Body of pancreas (tissue), 4 donors: ENCODE results near the gene INSIG2. TPM values are rescaled to one million over a fixed set of nuclear protein-coding genes. Genes with fewer than 3 reads are reported as not detected.

Experiments used
- ATAC-seq: fragments of 150-250 bp; one replicate; pipeline ENCODE4 v1.9.1; 2016
- DNase-seq, 4 donors: peaks; one replicate each; pipeline ENCODE4 v3.0.0-alpha.2; 2019
- H3K27ac ChIP-seq, 4 donors: fragments of 200-600 bp; sonication (generic); 1 replicate in 3 of 4; 2 replicates in 1 of 4; pipeline versions ENCODE4 v1.5.1 to v1.6.1; 2016 to 2019; ENCODE audit warnings: mild to moderate bottlenecking in 1 of 4, mixed read lengths in 1 of 4, moderate library complexity in 1 of 4
- H3K27me3 ChIP-seq, 2 donors: fragments of 200-600 bp; sonication (generic); one replicate each; pipeline ENCODE4 v1.6.0; 2016; ENCODE audit warnings: mild to moderate bottlenecking in 1 of 2
- H3K36me3 ChIP-seq, 2 donors: fragments of 200-600 bp; sonication (generic); replicated peaks in 1 of 2; 2 replicates each; pipeline ENCODE4 v1.5.1; 2016; ENCODE audit warnings: low read depth in 2 of 2; ENCODE audit not compliant: insufficient read depth in 1 of 2
- H3K4me1 ChIP-seq: fragments of 200-600 bp; sonication (generic); one replicate; pipeline ENCODE4 v1.6.0; 2016
- H3K4me3 ChIP-seq, 2 donors: fragments of 200-600 bp; sonication (generic); 1 replicate in 1 of 2; 2 replicates in 1 of 2; pipeline ENCODE4 v1.5.1; 2016 to 2019
- H3K9me3 ChIP-seq, 3 donors: fragments of 200-600 bp; sonication (generic); 1 replicate in 2 of 3; 2 replicates in 1 of 3; pipeline ENCODE4 v1.5.1; 2016
- CTCF ChIP-seq, 7 experiments: fragments of 450-650 bp in 4 of 7; fragments of 200-600 bp in 3 of 7; sonication (generic) in 3 of 7; IDR thresholded peaks; one replicate each; pipeline ENCODE4 v1.5.1; 2016 to 2019; ENCODE audit warnings: antibody characterized with exemption in 7 of 7
- POLR2A ChIP-seq, 3 donors: fragments of 450-650 bp; IDR thresholded peaks; one replicate each; pipeline ENCODE4 v1.6.1; 2016; ENCODE audit warnings: antibody characterized with exemption in 3 of 3, mild to moderate bottlenecking in 2 of 3
- WGBS, 2 donors: methylation state at CpG; one replicate each; pipeline ENCODE4 v1.1.5; 2017; 5-methylcytosine and 5-hydroxymethylcytosine counted together
- intact Hi-C: fragments of 100-400 bp; cut with DNase I; formaldehyde crosslinking; loops from one replicate; pipeline ENCODE4 v1.15.1; 2023
- total RNA-seq, 2 donors: library from RNA; depleted of rRNA; stranded (reverse); fragments of >200 nt; gene quantifications; one replicate each; pipeline ENCODE4 v1.1.0, GENCODE V29; 2016

INSIG2 gene
- total RNA-seq, 2 donors from 2014 or later = 3.6 to 25.4 TPM

- intact Hi-C loops = no loop called here
- peaks cover 46% of the 10 kb centered on the region for H3K4me1 ChIP-seq
- peak overlapping the region; percentile 41 to 92 (median 76) for H3K27ac ChIP-seq
- H3K4me3 ChIP-seq = no peak overlapping the region
- peak; percentile 65 for ATAC-seq
- no peak for DNase-seq
- H3K27me3 ChIP-seq = no peaks in the 10 kb centered on the region
- no peaks in the 10 kb centered on the region for H3K9me3 ChIP-seq
- WGBS, 2 donors = 13 to 22% methylated on average over 2 of the region's 2 CpGs
- H3K36me3 ChIP-seq = no peaks in the 10 kb centered on the region
- TF ChIP-seq CTCF (IDR thresholded peaks at IDR 0.05) (no peak), POLR2A (IDR thresholded peaks at IDR 0.05) (no peak)
These were observed 2.9 kb upstream of the INSIG2 start for GRCh38 chr2:118085173-118086023.

GRCh38 chr2:118086024-118086633 lies 2.1 kb upstream of the INSIG2 start:
- peaks cover 54% of the 10 kb centered on the region for H3K4me1 ChIP-seq
- ATAC-seq (no peak), DNase-seq (no peak)
- peak overlapping the region; percentile 5 to 92 (median 76) for H3K27ac ChIP-seq
- H3K9me3 ChIP-seq = no peaks in the 10 kb centered on the region
- H3K27me3 ChIP-seq = no peaks in the 10 kb centered on the region
- intact Hi-C loops = no loop called here
- WGBS, 2 donors = 20 to 23% methylated on average over 3 of the region's 3 CpGs
- H3K36me3 ChIP-seq = no peaks in the 10 kb centered on the region
- H3K4me3 ChIP-seq = no peak overlapping the region
- TF ChIP-seq CTCF (IDR thresholded peaks at IDR 0.05) (no peak), POLR2A (IDR thresholded peaks at IDR 0.05) (no peak)

DNA sequence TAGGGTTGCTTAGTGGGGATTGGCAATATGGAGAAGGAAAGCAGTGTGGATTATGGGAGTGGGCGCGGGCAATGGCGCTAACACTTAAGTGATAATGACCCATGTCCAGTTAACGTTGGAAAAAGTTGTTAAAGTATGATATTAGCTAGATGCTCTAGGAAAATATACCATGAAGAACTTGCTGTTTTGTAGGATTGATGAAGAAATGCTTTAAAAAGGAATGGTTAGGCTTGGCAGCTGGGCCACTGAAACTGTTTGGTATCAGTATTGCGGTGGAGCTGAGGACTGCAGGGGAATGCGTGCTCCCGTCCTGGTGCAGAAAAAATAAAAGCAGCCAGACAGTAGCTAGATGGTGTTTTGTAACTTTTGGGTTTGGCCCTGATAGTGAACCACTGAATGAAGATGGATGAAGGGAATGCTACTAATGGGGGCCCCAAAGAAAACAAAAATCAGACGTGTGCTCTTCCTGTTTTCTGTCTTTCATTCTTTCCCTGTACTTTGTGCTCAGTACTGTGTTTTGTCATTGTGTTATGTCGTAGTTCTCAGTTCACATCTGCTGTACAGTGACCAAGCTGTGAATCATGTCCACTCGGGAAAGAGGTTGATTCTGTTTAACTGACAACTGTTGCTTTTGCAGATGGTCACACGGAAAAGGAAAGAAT lies 999 bp downstream of the INSIG2 start:
- ATAC-seq (peak; percentile 39), DNase-seq (peak; percentile 33 to 58 (median 52))
- Histone ChIP-seq H3K4me3 (peak overlapping the region; percentile 54 to 75), H3K4me1 (peaks cover 67% of the 10 kb centered on the region), H3K9me3 (no peaks in the 10 kb centered on the region), H3K27ac (peak overlapping the region; percentile 75 to 92 (median 89)), H3K36me3 (no peaks in the 10 kb centered on the region), H3K27me3 (no peaks in the 10 kb centered on the region)
- intact Hi-C loops = no loop called here
- TF ChIP-seq POLR2A (IDR thresholded peaks at IDR 0.05) (peak in 2 of 3 donors; percentile 53), CTCF (IDR thresholded peaks at IDR 0.05) (peak in 6 of 7 experiments; percentile 11 to 60 (median 38))
- WGBS, 2 donors = 1 to 2% methylated on average over 11 of the region's 11 CpGs

DNA sequence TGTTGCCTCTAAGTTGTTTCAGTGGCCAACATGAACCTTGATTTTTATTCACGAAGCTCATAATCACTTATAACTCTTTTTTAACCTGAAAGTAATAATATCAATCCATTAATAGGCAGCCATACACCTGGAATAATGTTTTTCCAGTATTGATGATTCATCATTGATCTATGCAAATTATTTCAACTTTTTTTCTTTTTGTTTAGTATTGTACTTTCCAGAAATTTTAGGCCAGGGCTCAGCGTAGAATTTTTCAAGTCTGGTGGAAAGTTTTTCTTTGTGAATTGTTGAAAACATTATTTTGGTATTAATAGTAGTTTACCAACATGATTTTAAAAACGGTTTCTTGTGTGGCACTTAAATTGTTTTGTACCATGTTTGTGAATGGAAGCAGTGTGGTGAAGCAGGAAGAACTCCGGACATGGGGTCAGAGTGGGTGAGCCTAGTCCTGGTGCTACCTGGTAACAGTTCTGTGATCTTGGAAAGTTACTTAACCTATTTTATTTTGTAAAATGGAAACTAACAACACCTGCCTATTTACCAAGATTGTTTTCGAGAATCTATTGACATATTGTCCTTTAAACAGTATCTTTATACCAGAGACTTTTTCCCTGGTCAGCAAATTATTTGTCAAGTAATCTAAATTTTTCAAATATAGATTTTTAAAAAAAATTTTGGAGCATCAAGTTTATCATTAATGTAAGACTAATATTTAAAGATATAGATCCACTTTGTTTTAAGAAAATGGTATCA lies 2.3 kb downstream of the INSIG2 start:
- no peaks in the 10 kb centered on the region for H3K27me3 ChIP-seq
- no peak for ATAC-seq
- intact Hi-C loops = no loop called here
- WGBS, 2 donors = 25 to 33% methylated on average over 5 of the region's 5 CpGs
- H3K27ac ChIP-seq = peak overlapping the region in 3 of 4 donors; percentile 75 to 92 (median 90)
- H3K9me3 ChIP-seq = no peaks in the 10 kb centered on the region
- H3K4me1 ChIP-seq = peaks cover 55% of the 10 kb centered on the region
- H3K4me3 ChIP-seq = no peak overlapping the region
- no peak for DNase-seq
- no peak for TF ChIP-seq POLR2A (IDR thresholded peaks at IDR 0.05)
- no peaks in the 10 kb centered on the region for H3K36me3 ChIP-seq
